ENCODE measurements around the gene HPCAL1.

The HPCAL1 gene

GRCh38 chr2:10269711-10270610 lies 32.7 kb upstream of the HPCAL1 start:
- no peak for DNase-seq (ENCODE audit: low read depth in 2 of 2)

- no peak for DNase-seq (ENCODE audit: low read depth in 2 of 2)
Observed at GRCh38 chr2:10271509-10271908, 31.2 kb upstream of the HPCAL1 start.

GRCh38 chr2:10271946-10272345 lies 30.8 kb upstream of the HPCAL1 start:
- DNase-seq (ENCODE audit: low read depth in 2 of 2): no peak

DNA sequence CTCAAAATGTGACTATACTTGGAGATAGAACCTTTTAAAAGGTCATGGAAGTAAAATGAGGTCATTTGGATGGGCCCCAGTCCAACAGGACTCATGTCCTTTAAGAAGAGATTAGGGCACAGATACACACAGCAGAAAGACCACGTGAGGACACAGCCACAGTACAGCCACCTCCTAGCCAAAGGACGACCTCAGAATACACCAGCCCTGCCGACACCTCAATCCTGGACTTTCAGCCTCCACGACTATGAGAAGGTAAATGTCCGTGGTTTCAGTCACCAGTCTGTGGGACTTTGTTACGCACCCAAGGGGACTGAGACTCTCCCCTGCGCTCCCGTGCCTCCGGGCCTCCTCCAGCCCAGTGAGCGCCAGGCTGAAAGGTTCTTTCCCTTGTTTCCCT lies 30.2 kb upstream of the HPCAL1 start:
- DNase-seq (ENCODE audit: low read depth in 2 of 2): no peak

- no peak for DNase-seq (ENCODE audit: low read depth in 2 of 2)
Observed at GRCh38 chr2:10273215-10274175, 29.2 kb upstream of the HPCAL1 start.

DNA sequence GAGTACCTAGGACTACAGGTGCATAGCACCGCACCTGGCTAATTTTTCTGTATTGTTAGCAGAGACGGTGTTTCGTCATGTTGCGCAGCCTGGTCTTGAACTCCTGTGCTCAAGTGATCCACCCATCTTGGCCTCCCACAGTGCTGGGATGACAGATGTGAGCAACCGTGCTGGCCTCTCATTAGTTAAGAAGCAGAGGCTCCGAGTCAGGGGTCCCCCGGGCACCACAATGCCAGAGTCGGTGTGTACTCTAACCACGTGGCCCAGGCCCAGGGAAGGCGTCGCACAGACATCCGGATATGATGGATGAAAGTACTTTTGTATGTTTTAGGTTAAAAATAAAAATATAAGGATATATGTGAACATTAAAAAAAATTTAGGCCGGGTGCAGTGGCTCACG lies 28.3 kb upstream of the HPCAL1 start:
- no peak for DNase-seq (ENCODE audit: low read depth in 2 of 2)

- DNase-seq (ENCODE audit: low read depth in 2 of 2): no peak
Observed at GRCh38 chr2:10274983-10275802, 27.5 kb upstream of the HPCAL1 start.

DNA sequence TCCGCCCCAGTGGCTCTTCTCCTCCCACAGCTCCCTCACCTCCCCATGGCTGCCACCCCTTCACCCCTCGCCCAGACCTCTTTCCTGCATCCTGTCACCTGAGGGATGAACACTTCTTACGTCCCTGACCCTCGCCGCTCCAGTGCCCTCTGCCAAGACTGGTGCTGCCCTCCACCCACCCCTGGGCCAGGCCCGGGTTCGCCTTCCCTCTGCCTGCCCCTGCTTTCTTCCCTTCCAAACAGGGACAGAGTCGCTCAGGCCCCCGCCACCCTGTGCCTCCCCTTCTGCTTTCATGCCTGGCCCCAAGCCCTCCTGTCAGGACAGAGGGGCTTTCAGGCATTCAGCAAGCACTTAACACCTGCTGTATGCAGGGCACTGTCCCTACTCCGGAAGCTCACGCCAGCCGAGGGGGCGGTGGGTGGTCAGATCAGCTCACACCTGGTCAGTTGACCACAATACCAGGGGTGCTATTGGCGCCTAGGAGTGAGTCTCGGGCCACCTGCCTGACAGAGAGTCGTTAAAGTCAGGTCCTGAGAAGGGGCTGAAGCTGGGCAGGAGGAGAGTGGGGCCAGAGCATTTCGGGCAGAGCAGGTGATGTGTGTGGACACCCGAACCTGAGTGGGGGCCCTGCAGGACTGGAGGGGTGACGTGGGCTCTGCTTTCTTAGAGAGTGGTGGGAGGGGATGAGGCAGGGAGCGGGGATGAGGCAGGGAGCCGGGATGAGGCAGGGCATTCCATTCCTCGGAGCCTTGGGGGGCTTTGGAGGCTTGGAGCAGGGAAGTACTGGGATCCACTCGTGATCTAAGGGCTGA lies 26.0 kb upstream of the HPCAL1 start:
- DNase-seq (ENCODE audit: low read depth in 2 of 2): no peak

DNA sequence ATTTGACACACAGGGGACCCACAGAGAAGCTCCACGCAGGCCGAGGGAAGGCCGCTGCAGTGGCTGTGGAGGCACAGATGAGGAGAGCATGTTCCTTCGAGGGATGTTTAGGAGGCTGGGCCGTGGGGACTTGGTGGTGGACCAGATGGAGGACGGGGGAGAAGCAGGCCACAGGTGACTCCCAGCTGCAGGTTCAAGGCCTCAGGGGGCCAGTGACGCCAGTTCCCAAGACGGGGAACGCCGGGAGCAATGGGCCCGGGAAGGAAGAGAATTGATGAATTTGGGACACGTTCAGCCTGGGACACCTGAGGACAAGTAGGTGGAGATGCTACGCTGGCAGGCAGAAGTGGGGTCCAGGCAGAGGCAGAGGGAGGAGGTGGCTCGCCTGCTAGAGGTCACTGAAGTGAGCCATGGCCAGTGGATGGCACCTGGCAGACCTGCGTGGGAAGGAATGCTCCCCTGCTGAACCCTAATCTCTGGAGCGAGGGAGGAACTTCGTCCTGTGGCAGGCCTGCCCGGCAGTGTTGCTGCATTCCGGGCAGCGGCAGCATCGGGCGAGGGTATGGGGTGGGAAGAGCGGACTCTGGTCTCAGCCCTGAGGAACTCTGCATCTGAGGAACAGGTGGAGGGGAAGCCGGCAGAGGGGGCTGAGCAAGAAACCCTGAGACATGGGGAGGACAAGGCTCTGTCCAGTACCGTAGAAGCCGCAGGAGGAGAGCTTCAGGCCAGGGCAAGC lies 25.2 kb upstream of the HPCAL1 start:
- no peak for DNase-seq (ENCODE audit: low read depth in 2 of 2)

DNA sequence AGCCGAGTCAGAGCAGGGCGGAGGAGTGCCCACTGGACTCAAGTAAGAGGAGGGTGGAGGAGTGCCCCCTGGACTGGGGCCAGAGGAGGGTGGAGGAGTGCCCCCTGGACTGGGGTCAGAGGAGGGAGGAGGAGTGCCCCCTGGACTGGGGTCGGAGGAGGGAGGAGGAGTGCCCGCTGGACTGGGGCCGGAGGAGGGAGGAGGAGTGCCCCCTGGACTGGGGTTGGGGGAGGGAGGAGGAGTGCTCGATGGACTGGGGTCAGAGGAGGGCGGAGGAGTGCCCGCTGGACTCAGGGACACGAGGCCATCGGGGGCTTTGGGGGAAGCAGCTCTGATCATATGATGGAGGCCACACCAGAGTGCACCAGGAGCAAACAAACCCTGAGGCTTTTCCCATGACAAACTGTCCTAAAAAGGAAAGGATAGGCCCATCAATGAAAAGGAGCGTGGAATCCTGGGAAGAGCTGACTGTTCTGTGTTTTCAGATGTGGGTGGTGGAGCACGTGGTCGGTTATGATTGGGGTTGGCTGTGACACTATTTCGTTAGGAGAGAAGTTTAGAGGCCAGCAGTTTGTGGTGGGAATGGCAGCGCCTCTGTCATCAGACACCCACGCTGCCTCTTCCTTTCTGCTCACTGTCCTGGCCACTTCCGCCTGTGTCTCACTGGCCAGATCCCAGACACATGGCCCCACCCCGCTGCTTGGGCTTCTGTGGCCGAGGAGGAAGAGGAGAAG lies 24.5 kb upstream of the HPCAL1 start:
- DNase-seq (ENCODE audit: low read depth in 2 of 2): peak; percentile 26 to 30

DNA sequence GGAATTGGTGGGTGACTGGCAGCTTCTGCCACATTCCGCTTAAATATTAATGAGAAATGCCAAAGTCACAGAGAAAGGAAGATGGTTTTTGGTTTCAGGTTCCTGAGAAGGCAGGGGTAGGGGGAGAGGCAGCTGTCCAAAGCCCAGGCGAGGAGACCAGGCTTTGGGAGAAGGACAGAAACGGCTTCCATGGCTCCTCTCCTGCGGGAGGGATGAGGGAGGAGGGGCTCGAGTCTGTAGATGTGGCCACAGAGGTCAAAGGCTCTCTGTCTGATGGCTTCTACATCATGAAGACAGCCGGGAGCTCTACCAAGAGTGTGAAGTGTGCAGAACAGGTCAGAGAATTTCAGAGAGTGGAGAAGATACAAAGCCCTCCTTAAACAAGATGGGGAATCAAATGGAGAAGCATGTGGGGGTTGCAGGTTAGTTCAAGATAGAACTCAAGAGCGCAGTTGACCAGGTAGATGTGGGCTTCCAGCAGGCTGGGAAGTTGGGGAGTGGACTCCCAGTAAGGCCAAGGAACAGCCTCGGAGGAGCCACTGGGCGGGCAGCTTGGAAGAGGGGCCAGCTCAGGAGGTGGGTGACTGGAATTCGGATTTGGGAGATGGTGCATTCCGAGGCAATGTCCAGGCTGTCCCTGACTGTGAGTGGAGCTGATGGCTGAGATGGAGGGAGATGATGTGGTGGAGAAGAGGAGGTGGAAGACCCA lies 23.8 kb upstream of the HPCAL1 start:
- DNase-seq (ENCODE audit: low read depth in 2 of 2): no peak

DNA sequence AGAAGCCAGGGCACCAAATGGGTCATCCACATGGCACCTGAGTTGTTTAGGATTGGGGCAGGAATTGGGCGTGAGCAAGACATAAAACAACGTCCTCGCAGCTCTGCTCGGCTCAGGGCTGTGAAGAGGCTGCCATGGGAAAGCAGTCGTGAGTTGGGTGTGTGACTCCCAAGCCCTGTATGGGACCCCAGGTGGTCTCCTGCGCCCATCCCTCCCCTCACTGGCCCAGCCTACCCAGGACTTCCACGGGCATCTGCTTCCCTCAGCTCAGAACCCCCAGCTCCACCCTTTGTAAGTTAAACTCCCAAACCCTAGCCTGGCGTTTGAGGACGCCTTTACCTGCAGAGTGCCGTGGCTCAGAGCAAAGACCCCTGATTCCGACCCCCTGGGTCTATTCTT lies 23.2 kb upstream of the HPCAL1 start:
- DNase-seq (ENCODE audit: low read depth in 2 of 2): no peak

DNA sequence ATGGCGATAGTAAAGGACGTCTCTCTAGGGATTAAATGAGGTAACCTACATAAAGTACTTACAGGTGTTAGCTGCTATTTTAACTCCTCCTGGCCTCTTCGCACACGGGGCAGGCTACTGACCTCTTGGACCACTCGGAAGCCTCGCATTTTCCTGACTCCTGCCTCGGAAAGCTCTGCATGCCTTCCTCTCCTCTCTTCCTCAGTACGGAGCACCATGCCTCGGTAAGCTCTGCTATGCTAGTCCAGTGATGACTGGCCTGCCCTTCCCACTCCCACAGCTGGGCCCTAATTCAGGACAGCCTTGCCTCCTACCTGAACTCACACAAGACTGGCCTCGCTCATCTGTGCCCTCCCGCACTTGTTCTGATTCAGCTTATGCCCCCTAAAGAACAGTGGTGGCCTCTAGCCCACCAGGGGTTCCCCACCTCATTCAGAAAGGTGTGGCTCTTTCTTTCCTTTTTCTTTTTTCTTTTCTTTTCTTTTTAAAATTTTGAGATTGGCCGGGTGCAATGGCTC lies 22.7 kb upstream of the HPCAL1 start:
- DNase-seq (ENCODE audit: low read depth in 2 of 2): no peak

GRCh38 chr2:10281891-10282290 lies 20.8 kb upstream of the HPCAL1 start:
- no peak for DNase-seq (ENCODE audit: low read depth in 2 of 2)

GRCh38 chr2:10282611-10283105 lies 20.0 kb upstream of the HPCAL1 start:
- DNase-seq (ENCODE audit: low read depth in 2 of 2): no peak

DNA sequence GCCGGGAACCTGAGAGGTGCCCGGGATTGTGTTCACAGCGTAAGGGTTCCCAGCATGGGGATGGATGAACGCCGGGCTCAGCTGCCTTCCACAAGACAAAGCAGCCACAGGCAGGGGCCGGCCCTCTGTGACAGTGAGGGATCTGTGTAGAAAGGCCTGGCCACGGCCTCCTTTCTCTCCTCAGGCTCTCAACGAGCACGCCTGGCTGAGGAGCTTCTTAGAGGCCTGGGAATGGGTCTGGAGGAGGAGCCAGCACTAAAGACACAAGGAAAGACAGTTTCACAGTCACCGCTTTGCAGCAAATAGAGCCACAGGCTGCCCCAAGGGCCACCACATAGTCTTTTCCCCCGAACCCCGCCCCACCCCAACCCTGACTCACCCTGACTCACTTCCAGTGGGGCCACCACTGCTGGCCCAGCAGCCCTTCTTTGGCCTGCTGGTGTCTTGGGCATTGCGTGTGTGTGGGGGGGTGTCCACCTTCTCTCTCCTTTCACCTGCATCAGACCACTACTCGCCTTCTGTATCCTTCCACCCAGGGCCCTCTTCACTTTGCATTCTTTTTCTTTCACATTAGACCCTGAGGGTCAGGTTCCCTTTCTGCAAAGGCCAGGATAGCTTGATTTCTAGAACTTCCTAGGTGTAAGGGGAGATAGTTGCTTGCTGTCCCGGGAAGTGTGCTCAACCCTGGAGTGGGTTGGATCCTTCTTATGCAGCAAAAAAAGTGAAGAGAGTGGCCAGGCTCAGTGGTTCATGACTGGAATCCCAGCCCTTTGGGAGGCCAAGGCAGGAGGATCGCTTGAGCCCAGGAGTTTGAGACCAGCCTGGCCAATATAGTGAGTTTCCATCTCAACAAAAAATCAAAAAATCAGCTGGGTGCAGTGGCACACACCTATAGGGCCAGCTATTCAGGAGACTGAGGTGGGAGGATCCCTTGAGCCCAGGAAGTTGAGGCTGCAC lies 19.3 kb upstream of the HPCAL1 start:
- DNase-seq (ENCODE audit: low read depth in 2 of 2): peak; percentile 35 to 36
